Amygdala (tissue), 56 donors: ENCODE data around the gene FAM161B.

ENCODE experiments used
- DNase-seq, 56 donors: peaks; one replicate each; lab custom pipeline; 2025; lab: John Stamatoyannopoulos, UW

Gene FAM161B

DNA sequence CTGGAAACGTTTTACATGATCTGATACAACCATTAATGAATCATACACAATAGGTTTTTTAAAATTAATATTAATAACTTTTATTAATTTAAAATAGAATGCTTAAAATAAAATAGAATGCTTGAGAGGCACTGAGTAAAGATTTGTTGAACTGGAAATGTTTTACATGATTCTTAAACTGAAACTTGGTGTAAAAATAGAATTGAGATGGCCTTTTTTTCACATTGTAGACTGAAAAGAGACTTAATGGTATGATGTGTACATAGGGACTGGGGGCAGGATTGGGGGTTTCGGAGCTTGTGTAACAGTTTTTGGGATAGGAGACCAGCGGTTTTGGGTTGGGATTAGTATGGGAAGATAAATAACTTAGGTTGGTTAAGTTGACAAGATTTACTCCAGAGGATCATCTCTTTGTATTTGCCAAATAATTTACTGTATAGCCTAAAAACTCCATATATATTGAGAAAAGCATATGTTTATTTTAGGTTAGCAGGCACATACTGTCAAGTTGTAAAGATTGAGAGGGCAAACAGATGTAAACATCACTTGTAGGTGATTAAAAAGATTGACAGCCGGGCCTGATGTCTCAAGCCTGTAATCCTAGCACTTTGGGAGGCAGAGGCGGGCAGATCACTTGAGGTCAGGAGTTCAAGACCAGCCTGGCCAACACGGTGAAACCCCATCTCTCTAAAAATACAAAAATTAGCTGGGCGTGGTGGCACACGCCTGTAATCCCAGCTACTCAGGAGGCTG lies 65.3 kb downstream of the FAM161B start:
- DNase-seq = no peak
